ENCODE data around the gene GGT6.

The GGT6 gene

DNA sequence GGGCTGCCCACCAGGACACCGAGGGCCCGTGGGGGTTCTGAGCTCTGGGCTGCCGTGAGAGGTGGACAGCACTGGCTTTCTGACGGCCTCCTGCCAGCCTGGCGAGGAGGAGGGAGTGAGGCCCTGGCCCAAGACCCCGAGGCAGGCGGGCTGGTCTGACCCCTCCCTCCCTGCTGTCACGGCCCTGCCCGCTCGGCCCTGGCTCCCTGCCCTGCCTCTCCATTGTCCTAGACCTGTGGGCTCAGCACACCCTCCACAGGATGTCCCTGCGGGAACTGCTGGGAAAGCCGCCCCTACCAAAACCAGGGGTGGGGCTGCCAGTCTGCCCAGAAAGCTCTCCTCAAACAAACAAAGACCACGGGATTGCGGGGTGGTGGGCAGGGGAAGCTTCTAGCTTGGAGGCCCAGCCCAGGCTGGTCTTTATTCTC is 41.0 kb downstream of the GGT6 start:
- DNase-seq, result no peak

DNA sequence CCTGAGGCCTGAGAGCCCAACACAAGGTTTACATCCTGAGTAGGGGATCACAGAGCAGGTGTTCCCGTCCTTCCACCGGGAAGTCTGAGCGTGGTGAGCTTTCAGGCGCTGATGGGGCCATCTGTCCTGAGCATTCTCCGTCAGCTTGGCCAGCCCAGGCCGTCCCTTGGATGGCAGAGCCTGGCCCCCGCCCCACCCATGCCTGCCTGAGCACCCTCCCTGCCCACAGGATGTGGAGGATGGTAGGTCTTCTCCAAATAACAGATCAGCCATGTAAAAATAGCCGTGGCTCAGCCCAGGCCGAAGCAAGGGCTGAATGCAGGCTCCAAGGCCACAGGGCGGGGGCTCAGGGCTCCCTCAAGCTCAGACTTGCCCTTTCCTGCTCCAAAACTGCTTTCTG is 41.5 kb downstream of the GGT6 start:
- DNase-seq, result no peak

DNA sequence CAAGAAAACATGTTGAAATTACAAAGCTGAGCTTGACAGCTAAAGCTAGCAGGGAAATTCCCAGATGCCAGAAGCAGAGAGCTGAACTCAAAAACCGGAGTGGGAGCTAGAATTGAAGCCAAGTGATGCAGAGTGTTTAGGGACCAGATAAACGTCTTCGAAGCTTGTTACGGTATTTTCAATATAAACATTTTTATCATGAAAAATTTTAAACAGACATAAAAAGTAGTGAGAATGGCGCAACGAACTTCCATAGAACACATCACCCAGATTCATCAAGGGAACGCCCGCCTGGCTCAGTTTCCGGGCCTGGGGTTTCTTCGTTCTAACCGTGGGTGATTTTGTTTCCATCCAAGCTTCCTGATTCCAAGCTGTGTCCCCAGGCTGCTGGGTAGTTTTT is 43.6 kb downstream of the GGT6 start:
- DNase-seq, result no peak

DNA sequence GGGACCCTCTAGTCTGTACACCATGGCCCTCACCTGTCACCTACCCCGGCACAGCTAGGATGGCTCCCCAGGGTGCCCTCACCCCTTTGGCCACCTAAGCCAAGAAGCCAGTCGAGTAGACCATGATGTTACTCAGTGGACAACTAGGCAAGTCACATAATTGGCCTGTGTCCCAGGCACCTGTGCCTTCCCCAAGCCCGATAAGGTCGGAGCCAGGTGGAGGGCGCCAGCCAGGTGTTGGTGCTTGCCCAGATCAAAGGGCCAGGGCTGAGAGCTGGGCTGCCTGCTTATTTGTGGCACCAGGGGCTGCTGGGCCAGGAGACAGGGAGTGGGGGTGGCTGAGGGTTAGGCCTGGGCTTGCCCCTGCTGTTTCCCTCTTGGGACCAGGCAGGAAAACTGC is 44.9 kb downstream of the GGT6 start:
- DNase-seq, result no peak

DNA sequence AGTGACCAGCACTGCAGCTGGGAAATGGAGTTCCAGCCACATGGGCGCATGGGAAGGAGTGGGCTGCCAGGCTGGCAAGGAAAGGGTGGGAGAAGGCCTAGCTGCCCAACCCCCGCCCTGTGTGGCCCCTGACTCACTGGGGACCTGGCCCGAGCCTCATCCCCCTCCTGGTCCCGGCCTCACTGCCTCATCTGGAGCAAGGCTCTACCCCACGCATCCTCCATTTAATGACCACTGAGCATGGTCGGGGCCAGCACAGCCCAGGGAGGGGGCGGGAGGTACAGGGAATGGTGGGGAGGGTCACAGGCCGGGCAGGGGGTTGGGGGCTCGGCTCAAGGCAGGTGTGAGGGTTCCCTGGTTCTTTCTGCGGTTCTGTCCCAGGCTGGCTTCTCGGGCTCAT is 45.6 kb downstream of the GGT6 start:
- no peak for DNase-seq

DNA sequence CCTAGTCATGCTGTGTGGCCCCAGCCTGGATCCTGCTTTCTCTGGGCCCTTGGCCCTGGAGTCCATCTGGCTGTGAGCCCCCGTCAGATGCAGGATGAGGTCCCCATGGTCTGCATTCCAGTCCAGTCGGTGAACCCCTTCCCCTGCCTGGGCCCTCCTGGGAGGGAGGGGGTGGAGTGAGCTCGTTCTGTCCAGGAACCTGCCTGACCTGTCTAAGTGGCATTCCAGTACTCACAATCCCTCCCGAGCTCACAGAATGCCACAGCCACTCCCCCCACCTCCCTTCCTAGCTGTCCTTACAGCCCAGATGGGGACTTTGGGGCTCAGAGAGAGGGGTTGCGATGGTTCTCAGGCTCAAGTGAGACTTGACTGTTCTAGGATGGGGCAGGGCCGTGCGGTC is 46.2 kb downstream of the GGT6 start:
- DNase-seq, result no peak

DNA sequence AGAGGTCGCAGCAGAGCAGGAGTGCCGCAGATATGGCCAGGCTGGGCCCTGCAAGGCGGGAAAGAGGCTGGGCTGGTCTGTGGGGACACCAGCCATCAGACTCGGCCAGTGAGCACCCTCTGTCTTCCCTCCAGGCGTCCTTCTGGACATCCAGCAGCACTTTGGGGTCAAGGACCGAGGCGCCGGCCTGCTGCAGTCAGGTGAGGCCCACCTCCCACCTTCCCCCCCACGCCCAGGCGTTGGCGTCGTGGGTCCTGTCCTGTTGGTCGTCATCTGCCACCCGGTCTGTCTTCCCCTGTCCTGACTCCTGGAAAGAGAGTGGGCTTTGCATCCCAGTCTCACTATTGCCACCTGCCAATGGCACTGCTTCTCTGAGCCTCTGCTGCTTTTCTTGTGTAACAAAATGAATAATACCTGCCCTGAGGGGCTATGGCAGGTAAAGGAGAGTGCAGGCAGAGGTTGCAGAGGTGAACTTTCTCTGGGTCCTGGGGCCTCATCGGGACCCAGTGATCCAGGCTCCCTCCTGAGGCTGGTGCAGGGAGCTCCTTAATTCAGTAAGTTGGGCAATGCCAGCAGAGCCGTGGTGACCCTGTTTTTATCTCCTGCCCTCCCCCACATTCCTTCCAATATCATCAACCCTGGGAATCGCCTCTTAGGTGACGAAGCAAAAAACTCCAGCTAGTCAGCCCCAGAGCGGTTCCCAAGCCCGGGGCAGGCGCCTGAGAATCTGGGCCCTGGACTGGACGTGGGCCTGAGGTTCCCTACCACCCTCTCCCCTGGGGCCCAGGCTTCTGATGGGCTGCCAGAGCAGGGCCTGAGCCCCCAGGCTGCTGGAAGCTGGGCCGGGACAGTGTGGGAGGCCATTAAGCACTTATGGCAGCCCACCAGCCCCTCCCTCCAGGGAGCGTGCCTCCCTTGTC is 47.0 kb downstream of the GGT6 start:
- no peak for DNase-seq

DNA sequence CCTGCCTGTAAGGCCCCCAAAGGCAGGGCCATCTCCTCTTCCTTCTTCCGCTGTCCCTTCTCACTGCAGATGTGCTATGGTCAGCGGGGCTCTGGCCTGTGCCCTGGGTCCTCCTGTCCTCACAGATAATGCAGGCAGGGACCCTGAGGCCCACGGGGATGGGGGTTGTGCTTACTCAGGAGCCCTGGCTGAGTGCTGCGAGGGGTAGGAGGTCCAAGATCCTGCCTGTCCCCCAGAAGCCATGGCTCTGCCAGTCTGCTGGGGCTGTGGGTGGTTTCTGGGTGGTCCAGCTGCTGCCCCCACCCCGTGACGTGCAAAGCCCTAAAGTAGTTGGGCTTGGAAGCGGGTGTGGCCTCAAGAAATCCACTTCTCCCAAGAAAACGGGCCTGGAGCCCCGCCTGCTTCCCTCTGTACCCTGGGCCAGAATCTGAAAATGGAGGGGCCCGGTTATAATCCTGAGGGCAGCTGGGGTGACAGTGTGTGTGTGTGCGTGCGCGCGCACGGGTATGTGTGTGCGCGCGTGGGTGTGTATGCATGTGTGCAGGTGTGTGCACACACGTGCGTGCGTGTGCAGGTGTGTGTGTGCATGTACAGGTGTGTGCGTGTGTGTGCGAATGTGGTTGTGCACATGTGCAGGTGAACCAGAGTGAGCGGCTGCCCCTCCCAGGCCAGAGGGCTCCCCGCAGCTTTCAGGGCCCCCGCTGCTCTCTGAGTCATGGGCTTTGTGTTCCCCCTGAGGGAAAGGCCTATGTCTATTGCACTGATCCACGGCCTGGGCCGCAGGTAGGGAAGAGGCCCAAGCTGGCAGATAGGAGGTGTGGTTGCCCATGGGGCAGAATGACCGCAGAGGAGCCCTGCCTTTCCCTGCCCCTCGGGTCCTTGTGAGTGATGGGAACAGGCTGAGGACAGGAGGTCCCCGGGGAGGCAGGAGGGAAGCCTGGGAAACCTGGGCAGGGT is 47.9 kb downstream of the GGT6 start:
- no peak for DNase-seq

DNA sequence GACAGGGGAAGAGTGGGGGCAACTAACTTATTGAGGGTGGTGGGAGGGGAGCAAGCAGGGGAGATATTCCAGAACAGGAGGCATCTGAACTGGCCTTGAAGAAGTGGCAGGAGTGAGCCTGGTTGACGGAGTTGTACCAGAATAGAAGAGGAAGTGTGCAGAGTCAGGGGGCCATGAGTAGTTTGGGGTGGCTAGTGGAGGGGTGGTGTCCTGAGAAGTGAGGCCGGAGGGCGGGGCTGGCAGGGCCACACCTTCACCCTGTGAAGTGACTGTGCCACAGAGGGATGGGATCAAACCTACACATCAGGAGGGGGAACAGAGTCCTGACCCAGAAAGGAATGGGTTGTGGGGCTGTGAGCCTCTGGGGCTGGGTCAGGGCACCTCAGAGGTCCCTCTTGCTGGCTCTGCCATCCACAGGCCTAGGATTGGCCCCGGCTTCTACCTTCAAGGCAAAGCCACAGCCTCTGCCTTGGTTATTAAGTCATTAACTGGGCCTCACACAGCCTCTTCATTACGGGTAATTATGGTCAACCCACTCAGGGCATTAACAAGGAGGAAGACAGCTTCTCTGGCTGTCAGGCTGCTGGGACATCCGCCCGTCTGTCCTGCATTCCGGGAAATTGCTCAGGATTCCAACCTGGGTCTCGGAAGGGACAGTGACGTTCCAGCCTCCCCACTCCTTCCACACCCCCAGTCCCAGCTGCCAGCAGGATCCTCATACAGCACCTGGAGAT is 49.0 kb downstream of the GGT6 start:
- DNase-seq, result no peak

DNA sequence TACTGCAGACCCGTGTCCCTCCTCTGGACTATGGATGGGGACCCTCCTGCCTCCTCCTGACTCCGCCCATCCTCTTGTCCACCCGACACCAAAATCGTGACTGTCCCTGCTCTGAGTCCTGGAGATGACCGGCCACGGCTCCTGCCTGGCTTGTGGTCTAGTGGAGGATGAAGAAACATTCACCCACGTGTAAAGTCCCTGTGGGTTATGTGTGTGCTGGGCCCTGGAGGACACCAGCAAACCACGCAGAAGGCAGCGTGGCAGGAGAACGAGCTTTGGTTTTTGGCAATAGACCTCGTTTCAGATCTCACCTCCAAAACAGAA is 49.8 kb downstream of the GGT6 start:
- no peak for DNase-seq

DNA sequence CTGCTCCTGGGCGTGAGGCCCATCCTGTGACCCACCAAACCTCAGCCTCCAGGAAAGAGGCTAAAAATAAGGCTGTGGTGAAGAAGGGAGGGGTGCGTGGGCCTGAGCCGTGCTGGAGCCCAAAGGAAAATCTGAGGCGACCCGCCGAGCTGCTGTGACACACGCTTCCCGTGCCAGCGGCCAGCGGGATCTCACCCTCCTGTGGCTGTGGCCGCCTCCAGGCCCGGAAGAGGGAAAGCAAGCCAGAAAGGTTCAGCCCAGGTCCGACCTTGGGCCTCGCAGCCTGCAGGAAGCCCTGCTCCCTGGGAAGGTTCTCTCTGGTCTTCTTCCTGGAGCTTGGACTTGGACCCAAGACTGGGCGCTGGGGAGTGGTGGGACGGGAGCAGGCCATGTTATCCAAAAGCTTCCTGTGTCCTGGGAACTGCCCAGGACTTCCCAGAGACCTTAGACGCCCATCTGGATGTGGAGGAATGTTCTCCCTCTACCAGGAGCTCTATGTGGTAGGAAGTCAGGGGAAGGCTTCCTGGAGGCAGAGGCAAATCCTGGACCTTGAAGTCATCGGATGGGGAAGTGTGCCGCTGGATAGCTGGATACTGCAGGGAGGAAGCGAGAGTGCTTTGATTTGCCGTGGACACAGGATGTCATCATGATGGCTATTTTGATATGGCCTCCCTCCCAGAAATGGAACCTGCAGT is 50.3 kb downstream of the GGT6 start:
- no peak for DNase-seq

DNA sequence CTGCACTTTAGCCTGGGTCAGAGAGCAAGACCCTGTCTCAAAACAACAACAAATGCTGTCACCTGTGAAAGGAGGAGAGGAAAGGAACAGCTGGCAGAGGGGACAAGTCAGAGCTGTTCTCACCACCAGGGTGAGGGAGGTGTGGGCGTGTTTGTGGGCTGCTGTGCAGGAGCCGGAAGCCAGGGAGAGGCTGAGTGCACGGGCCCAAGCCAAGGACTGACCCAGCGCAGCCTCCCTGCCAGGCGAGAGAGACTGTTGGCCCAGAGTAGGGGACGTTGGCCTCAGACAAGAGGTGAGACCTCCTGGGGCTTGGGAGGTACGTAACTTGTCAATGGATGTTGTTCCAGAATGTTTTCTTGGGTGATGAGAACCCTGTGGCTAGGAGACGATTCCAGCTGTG is 51.0 kb downstream of the GGT6 start:
- DNase-seq, result no peak

DNA sequence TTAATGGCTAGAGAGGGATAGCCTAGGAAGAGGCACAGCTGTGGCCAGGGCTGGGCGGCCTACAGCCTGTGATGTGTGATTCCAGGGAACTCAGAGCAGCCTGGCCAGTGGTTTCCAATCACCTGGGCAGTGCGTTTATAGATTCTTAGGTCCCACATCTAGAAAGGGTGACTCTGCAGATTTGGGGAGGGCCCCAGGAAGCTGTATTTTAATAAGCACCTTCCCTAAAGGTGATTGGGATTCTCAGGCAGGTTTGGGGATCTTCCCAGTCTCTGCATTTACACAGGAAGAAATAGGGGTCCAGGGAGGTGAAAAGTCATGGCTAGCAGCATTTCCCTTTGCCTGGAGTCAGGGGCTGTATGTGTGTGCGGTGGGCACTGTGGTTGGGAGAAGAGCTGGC is 52.2 kb downstream of the GGT6 start:
- no peak for DNase-seq

DNA sequence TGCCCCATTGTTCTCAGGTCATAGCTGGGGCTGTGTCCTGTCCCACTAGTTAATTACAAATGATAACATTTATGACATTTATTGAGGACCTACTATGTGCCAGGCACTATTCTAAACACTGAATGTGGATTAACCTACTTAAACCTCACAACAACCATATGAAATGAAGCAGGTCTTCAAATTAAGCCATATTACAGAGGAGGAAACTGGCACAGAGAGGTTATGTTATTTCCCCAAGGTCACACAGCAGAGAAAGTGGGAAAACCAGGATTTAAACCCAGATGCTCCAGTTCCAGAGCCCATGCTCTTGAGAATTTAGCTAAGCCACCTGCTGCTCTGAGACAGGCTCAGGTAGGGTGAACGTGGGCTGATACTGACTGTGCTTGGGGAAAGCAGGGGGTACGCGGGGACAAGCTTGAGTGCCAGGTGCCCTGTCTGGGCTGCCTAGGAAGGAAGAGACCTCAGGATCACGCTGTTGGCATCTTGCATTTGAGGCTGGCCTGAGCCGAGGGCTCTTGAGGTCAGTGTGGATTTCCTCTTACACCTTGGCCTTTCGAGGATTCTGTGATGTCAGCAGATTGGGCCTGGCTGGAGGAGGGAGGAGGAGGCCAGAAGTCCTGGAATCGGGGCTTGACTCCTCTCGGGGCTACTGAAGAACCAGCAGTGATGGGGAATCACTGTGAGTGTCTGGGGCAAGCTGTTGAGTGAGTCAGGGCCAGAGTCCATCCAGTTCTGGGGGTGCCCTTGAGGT is 52.8 kb downstream of the GGT6 start:
- DNase-seq, result no peak
